Fibroblast of the conjunctiva (primary cell): Measurements from ENCODE around the gene INTS2.
"Not testable (repeated sequence)": the region's sequence is repeated elsewhere in the genome, so short reads cannot be mapped to it uniquely, and the experiment has no call there.

ENCODE experiments used
- DNase-seq: peaks from one replicate; pipeline ENCODE4 v3.0.0-alpha.2; 2010; ENCODE audit warnings: low read depth

INTS2 gene

DNA sequence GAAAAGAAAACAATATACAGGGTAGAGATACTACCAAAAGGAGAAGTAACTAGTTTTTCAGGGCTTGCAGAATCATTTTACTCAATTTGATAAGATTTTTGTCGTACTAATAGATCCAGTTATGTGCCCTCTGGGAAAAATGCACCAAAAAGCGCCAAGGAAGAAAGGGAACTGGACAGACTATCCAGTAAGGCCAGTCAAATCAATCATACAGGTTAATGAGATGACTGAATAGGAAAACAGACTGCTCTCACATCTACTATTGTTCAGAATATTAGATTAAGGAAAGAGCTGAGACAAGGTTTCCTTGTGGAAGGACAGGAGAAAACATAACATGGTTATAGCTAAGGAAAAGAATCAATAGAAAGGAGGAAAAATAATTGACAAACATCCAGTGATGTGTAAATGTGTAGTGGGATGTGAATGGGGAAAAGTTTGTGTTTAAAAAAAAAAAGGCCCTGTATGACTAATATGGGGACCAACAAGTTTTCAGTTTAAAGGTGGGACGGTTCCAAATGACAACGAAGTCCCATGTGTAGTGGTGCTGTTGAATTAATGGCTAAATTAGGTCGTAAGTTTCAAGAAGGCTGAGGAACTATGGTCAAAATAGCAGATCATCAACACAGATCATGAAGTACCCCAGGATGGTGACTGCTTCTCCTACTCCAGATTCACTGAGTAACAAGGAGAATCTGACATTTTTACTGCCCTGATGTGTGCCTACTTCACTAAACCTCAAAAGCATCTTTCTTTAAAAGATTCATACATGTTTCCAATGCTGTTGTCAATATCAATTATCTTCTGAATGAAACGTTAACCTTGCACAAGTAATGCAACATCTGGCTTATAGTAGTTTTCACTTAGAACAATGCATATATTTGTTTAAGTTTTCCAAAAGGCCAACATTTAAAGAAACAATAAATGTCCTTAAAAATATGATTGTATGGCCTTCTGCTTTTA, 105.2 kb downstream of the INTS2 start:
- no peak for DNase-seq

- DNase-seq = no peak
Observed at GRCh38 chr17:61821655-61822054, 106.1 kb downstream of the INTS2 start.

- not testable (repeated sequence) for DNase-seq
Observed at GRCh38 chr17:61819265-61819664, 108.5 kb downstream of the INTS2 start.

GRCh38 chr17:61818225-61818624, 109.6 kb downstream of the INTS2 start:
- DNase-seq = no peak

GRCh38 chr17:61817452-61817851, 110.3 kb downstream of the INTS2 start:
- DNase-seq = no peak

GRCh38 chr17:61816538-61816937, 111.2 kb downstream of the INTS2 start:
- no peak for DNase-seq

GRCh38 chr17:61815863-61816503, 111.8 kb downstream of the INTS2 start:
- DNase-seq = no peak
